Ishikawa (cell line): ENCODE measurements around the gene EGF.

Source experiments
- CEBPB ChIP-seq: IDR thresholded peaks from 2 replicates; pipeline ENCODE4 v1.6.1; 2012
- CREB1 ChIP-seq: IDR thresholded peaks from 2 replicates; pipeline ENCODE4 v1.6.1; 2012; ENCODE audit warnings: low read depth
- EP300 ChIP-seq: IDR thresholded peaks from 2 replicates; pipeline ENCODE4 v1.6.1; 2012; ENCODE audit warnings: borderline replicate concordance
- FOXM1 ChIP-seq: IDR thresholded peaks from 2 replicates; pipeline ENCODE4 v1.6.1; 2012; ENCODE audit warnings: low read depth, borderline replicate concordance
- MAX ChIP-seq: IDR thresholded peaks from 2 replicates; pipeline ENCODE4 v1.6.1; 2012
- NFIC ChIP-seq: IDR thresholded peaks from 2 replicates; pipeline ENCODE4 v1.6.1; 2012
- RAD21 ChIP-seq: IDR thresholded peaks from 2 replicates; pipeline ENCODE4 v1.6.1; 2012; ENCODE audit warnings: low read depth
- TAF1 ChIP-seq: IDR thresholded peaks from 2 replicates; pipeline ENCODE4 v1.6.1; 2012; ENCODE audit warnings: low read depth, mild to moderate bottlenecking
- TCF12 ChIP-seq: IDR thresholded peaks from 2 replicates; pipeline ENCODE4 v1.6.1; 2012; ENCODE audit warnings: low read depth
- TEAD4 ChIP-seq: IDR thresholded peaks from 2 replicates; pipeline ENCODE4 v1.6.1; 2012
- YY1 ChIP-seq: IDR thresholded peaks from 2 replicates; pipeline ENCODE4 v1.6.1; 2012; ENCODE audit warnings: low read depth
- ZBTB7A ChIP-seq: IDR thresholded peaks from 2 replicates; pipeline ENCODE4 v1.6.1; 2012; ENCODE audit warnings: low read depth
- TF ChIP-seq, protein P1 (sequence below): IDR thresholded peaks from 2 replicates; pipeline ENCODE4 v1.6.1; 2012; ENCODE audit warnings: low read depth, mild to moderate bottlenecking

GRCh38 chr4:110010797-110011196 lies 98.1 kb downstream of the EGF start:
- TF ChIP-seq TCF12, result no peak
- no peak for TF ChIP-seq TAF1
- no peak for TF ChIP-seq EP300
- no peak for TF ChIP-seq TEAD4
- TF ChIP-seq ZBTB7A, result no peak
- TF ChIP-seq RAD21, result no peak
- TF ChIP-seq, protein P1, sequence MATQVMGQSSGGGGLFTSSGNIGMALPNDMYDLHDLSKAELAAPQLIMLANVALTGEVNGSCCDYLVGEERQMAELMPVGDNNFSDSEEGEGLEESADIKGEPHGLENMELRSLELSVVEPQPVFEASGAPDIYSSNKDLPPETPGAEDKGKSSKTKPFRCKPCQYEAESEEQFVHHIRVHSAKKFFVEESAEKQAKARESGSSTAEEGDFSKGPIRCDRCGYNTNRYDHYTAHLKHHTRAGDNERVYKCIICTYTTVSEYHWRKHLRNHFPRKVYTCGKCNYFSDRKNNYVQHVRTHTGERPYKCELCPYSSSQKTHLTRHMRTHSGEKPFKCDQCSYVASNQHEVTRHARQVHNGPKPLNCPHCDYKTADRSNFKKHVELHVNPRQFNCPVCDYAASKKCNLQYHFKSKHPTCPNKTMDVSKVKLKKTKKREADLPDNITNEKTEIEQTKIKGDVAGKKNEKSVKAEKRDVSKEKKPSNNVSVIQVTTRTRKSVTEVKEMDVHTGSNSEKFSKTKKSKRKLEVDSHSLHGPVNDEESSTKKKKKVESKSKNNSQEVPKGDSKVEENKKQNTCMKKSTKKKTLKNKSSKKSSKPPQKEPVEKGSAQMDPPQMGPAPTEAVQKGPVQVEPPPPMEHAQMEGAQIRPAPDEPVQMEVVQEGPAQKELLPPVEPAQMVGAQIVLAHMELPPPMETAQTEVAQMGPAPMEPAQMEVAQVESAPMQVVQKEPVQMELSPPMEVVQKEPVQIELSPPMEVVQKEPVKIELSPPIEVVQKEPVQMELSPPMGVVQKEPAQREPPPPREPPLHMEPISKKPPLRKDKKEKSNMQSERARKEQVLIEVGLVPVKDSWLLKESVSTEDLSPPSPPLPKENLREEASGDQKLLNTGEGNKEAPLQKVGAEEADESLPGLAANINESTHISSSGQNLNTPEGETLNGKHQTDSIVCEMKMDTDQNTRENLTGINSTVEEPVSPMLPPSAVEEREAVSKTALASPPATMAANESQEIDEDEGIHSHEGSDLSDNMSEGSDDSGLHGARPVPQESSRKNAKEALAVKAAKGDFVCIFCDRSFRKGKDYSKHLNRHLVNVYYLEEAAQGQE, result no peak
- no peak for TF ChIP-seq CEBPB
- no peak for TF ChIP-seq MAX
- TF ChIP-seq FOXM1, result no peak
- no peak for TF ChIP-seq CREB1
- TF ChIP-seq YY1, result no peak
- TF ChIP-seq NFIC, result no peak
